DOHH2 (cell line): Measurements from ENCODE around the gene C4A.
"Not testable (repeated sequence)": the region's sequence is repeated elsewhere in the genome, so short reads cannot be mapped to it uniquely, and the experiment has no call there.

Experiments
- H3F3A ChIP-seq: fragments of 200-600 bp; sonication (generic), shearing (Covaris generic); 2 replicates; pipeline ENCODE4 v1.6.0; 2016; ENCODE audit warnings: antibody characterized with exemption, mild to moderate bottlenecking; ENCODE audit not compliant: control insufficient read depth, insufficient read depth
- H3K27ac ChIP-seq: fragments of 200-600 bp; sonication (generic); 2 replicates; pipeline ENCODE4 v1.5.1; 2014; ENCODE audit warnings: low read depth, mild to moderate bottlenecking, low read length, moderate library complexity
- H3K27me3 ChIP-seq: fragments of 200-600 bp; sonication (generic); 2 replicates; pipeline ENCODE4 v1.6.1; 2014; ENCODE audit warnings: mild to moderate bottlenecking, low read length, mixed read lengths; ENCODE audit not compliant: control insufficient read depth
- H3K36me3 ChIP-seq: fragments of 200-600 bp; sonication (generic); 2 replicates; pipeline ENCODE4 v1.6.1; 2014; ENCODE audit warnings: mild to moderate bottlenecking, low read length, moderate library complexity, mixed read lengths; ENCODE audit not compliant: control insufficient read depth
- H3K4me1 ChIP-seq: fragments of 200-600 bp; sonication (generic); 2 replicates; pipeline ENCODE4 v1.6.1; 2014; ENCODE audit warnings: mild to moderate bottlenecking, low read length, mixed read lengths; ENCODE audit not compliant: control insufficient read depth
- H3K4me2 ChIP-seq: fragments of 200-600 bp; sonication (generic); 2 replicates; pipeline ENCODE4 v1.6.0; 2014; ENCODE audit warnings: mild to moderate bottlenecking, low read length, moderate library complexity
- H3K4me3 ChIP-seq: fragments of 200-600 bp; sonication (generic); 2 replicates; pipeline ENCODE4 v1.5.1; 2014; ENCODE audit warnings: mild to moderate bottlenecking, low read length, mixed read lengths
- H3K79me2 ChIP-seq: fragments of 200-600 bp; sonication (generic); 2 replicates; pipeline ENCODE4 v1.6.1; 2014; ENCODE audit warnings: mild to moderate bottlenecking, low read length, mixed read lengths; ENCODE audit not compliant: control insufficient read depth
- H3K9me2 ChIP-seq: fragments of 200-600 bp; sonication (generic); replicated peaks from 2 replicates; pipeline ENCODE4 v1.6.1; 2014; ENCODE audit warnings: mild to moderate bottlenecking, low read length, mixed read lengths; ENCODE audit not compliant: control insufficient read depth
- H3K9me3 ChIP-seq: fragments of 200-600 bp; sonication (generic); 2 replicates; pipeline ENCODE4 v1.6.1; 2014; ENCODE audit warnings: antibody characterized with exemption, low read length, mixed read lengths; ENCODE audit not compliant: control insufficient read depth, insufficient read depth
- H4K20me1 ChIP-seq: fragments of 200-600 bp; sonication (generic); 2 replicates; pipeline ENCODE4 v1.6.0; 2014; ENCODE audit warnings: low read depth, mild to moderate bottlenecking, antibody characterized with exemption, low read length, moderate library complexity; ENCODE audit not compliant: control insufficient read depth, insufficient read depth
- EZH2phosphoT487 ChIP-seq: fragments of 200-600 bp; sonication (generic); IDR thresholded peaks from 2 replicates; pipeline ENCODE4 v1.6.1; 2017; ENCODE audit warnings: borderline replicate concordance, mild to moderate bottlenecking, antibody characterized with exemption, low read length, moderate library complexity, mixed read lengths
- TF ChIP-seq, protein P1 (sequence below): fragments of 200-600 bp; sonication (generic); IDR thresholded peaks from one replicate; pipeline ENCODE4 v1.5.1; 2014; ENCODE audit warnings: antibody characterized with exemption, mild to moderate bottlenecking, low read depth, low read length; ENCODE audit not compliant: poor library complexity, severe bottlenecking

C4A gene

DNA sequence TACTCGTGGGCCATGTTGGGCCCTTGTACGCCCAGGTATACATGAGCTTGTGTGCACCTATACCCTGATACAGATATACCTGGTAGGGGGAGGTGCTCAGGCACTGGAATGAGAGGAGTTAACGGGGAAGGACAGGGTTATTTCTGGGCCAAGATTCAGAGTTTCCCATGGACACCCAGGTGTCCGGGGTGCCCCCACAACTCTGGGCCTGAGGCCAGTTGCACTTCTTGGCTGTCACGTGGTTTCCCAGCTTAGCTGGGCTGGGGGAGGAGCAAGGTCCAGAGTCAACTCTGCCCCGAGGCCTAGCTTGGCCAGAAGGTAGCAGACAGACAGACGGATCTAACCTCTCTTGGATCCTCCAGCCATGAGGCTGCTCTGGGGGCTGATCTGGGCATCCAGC lies at the start of gene C4A:
Gene C4A, plus strand, starts transcription at position 314 of the 400 bp plus-strand sequence. Its CDS starts 51 bp downstream, at position 365.
- not testable (repeated sequence) for H4K20me1 ChIP-seq, H3K79me2 ChIP-seq, H3K9me3 ChIP-seq, H3F3A ChIP-seq, H3K4me1 ChIP-seq, H3K4me2 ChIP-seq, H3K27ac ChIP-seq, H3K4me3 ChIP-seq, H3K9me2 ChIP-seq, H3K27me3 ChIP-seq, H3K36me3 ChIP-seq

DNA sequence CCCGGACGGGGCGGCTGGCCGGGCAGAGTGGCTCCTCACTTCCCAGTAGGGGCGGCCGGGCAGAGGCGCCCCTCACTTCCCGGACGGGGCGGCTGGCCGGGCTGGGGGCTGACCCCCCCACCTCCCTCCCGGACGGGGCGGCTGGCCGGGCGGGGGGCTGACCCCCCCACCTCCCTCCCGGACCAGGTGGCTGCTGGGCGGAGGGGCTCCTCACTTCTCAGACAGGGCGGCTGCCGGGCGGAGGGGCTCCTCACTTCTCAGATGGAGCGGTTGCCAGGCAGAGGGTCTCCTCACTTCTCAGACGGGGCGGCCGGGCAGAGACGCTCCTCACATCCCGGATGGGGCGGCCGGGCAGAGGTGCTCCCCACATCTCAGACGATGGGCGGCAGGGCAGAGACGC lies 49.7 kb upstream of the C4A start:
- not testable (repeated sequence) for H3K36me3 ChIP-seq, H3K27ac ChIP-seq, H3K4me1 ChIP-seq

DNA sequence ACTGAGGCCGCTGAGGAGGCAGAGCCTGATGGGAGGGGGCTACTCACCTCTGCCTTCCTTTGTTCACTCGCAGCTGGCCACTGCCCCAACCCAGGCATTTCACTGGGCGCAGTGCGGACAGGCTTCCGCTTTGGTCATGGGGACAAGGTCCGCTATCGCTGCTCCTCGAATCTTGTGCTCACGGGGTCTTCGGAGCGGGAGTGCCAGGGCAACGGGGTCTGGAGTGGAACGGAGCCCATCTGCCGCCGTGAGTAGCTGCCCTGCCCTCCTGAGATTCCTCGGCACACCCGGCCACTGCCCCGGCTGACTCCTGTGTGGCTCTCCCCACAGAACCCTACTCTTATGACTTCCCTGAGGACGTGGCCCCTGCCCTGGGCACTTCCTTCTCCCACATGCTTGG lies 48.3 kb upstream of the C4A start:
- no peaks in the 10 kb centered on the region for H3K9me3 ChIP-seq
- H3K4me3 ChIP-seq: no peak overlapping the region
- TF ChIP-seq, protein P1, sequence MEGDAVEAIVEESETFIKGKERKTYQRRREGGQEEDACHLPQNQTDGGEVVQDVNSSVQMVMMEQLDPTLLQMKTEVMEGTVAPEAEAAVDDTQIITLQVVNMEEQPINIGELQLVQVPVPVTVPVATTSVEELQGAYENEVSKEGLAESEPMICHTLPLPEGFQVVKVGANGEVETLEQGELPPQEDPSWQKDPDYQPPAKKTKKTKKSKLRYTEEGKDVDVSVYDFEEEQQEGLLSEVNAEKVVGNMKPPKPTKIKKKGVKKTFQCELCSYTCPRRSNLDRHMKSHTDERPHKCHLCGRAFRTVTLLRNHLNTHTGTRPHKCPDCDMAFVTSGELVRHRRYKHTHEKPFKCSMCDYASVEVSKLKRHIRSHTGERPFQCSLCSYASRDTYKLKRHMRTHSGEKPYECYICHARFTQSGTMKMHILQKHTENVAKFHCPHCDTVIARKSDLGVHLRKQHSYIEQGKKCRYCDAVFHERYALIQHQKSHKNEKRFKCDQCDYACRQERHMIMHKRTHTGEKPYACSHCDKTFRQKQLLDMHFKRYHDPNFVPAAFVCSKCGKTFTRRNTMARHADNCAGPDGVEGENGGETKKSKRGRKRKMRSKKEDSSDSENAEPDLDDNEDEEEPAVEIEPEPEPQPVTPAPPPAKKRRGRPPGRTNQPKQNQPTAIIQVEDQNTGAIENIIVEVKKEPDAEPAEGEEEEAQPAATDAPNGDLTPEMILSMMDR: no peak
- TF ChIP-seq EZH2phosphoT487: no peak
- no peaks in the 10 kb centered on the region for H3K79me2 ChIP-seq
- no peaks in the 10 kb centered on the region for H3K27me3 ChIP-seq
- no peaks in the 10 kb centered on the region for H4K20me1 ChIP-seq
- no peaks in the 10 kb centered on the region for H3K4me1 ChIP-seq
- no peak overlapping the region for H3K4me2 ChIP-seq
- no peak overlapping the region for H3K27ac ChIP-seq
- H3K36me3 ChIP-seq: no peaks in the 10 kb centered on the region
- no peaks in the 10 kb centered on the region for H3K9me2 ChIP-seq
- no peaks in the 10 kb centered on the region for H3F3A ChIP-seq

More for the DNA sequence above, 49.7 kb upstream of the C4A start:
- not testable (repeated sequence) for H3K27me3 ChIP-seq, H3K4me3 ChIP-seq, H3K79me2 ChIP-seq, H3K4me2 ChIP-seq, H4K20me1 ChIP-seq, H3K9me2 ChIP-seq, H3K9me3 ChIP-seq, H3F3A ChIP-seq

DNA sequence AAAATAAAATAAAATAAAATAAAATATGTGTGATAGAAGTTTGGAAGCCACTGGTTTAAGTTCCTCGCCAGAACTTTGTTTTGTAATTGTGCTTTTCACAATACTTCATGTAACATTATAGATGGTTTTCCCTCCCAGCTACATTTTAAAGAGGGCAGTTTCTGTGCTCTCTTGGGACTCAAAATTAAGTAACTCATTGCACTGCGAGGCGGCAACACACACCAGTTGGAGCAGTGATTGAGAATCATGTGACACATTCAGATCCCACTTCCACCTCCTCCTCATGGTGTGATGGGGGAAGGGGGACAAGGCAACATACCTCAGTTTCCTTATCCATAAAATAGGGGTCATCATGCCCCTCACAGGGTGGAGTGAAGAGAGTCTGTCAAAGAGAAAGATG lies 46.8 kb upstream of the C4A start:
- no peaks in the 10 kb centered on the region for H3F3A ChIP-seq
- H3K9me2 ChIP-seq: no peaks in the 10 kb centered on the region
- no peaks in the 10 kb centered on the region for H4K20me1 ChIP-seq
- no peaks in the 10 kb centered on the region for H3K36me3 ChIP-seq
- H3K4me1 ChIP-seq: no peaks in the 10 kb centered on the region
- no peak overlapping the region for H3K27ac ChIP-seq
- no peaks in the 10 kb centered on the region for H3K9me3 ChIP-seq
- H3K79me2 ChIP-seq: no peaks in the 10 kb centered on the region
- no peak for TF ChIP-seq EZH2phosphoT487
- TF ChIP-seq, protein P1: no peak
- no peaks in the 10 kb centered on the region for H3K27me3 ChIP-seq
- H3K4me3 ChIP-seq: no peak overlapping the region
- H3K4me2 ChIP-seq: no peak overlapping the region
